GM21381 (cell line): ENCODE data around the gene STXBP5.

ENCODE experiments used
- ATAC-seq: cut with Tn5 transposase; IDR thresholded peaks from one replicate; pipeline ENCODE4 v1.9.1; 2021; ENCODE audit warnings: mild to moderate bottlenecking, moderate library complexity; ENCODE audit not compliant: unreplicated experiment

Gene STXBP5

DNA sequence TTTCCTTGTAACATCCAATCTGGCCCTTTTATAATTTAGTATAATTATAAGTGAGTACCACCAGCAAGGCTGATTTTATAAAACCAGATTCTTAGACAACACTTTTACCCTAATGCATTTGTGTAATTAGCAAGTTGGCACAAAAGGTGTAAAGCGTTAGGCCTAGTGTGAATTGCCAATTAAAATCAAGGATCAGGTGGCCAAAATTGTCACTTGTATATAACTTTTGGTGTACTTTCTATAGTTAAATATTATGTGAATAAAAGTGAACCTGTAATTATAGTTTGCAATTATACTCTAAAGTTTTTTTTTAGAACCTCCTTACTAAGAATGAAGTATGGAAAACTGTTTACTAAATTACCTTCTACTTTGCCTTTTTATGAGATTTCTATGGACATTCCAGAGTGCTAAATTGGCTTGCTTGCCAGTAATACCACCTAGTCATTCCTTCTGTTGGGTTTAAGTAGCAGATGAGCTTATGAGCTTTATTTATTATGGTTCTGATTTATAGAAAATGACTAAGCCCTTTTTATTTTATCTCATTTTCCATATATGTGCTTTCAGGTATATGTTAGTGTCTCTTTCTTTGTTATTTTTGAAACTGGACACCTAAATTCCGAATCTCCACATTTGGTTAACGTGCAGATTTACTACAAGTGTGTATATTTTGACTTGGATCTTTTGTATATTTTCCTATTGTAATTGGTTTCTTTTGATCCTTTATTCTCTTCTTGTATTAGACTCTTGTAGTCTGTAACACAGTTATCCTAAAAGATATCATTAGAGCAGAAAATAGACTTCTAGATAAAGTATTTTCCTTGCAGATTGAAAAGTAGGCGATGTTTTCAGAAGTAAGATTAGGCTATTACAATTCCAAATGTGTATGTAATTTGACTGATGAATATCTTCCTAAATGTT is 3.9 kb downstream of the STXBP5 start:
- no peak for ATAC-seq

DNA sequence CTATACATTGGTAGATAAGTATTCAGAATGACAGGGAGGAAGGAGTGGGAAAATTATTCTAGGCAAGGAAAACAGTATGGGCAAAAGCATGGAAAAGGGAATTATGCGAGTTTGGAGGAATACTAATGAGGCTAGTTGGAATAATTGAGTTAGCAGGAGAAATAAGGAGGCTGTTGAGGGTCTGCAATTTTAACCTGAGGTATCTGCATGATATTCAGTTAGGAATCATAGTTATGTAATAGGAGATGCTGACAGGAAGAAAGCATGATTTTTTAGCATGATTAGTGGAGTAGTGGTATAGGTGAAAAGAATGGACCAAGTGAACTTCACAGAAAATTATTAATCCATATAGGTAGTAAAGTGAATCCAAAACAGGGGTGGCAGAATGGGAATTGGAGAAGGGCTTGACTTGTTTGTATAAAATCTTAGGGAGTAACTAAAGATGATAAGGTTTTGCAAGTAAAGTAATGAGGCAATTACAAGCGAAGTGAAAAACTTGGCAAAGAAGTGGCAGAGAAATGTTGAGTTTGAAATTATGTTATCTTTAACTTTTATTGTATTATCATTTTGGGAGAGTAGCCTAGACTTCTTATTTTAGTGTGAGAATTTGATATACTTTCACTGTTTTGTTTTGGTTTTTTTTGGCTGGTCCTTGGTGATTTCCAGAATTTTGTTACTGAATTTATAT is 5.7 kb downstream of the STXBP5 start:
- no peak for ATAC-seq

DNA sequence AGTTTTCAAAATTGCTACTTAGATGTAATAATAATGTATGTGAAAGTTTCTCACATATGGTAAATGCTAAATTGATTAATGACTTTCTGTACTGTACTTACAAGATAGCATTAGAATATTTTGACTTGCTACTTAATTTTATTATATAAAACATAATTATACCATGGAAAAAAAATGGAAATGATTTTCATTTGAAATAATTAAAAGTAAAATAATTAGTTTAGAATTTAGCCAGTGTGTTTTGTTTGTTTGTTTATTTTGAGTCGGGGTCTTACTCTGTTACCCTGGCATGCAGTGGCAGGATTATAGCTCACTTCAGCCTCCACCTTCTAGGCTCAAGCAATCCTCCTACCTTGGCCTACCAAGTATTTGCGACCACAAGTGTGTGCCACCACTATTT is 7.1 kb downstream of the STXBP5 start:
- ATAC-seq = no peak

DNA sequence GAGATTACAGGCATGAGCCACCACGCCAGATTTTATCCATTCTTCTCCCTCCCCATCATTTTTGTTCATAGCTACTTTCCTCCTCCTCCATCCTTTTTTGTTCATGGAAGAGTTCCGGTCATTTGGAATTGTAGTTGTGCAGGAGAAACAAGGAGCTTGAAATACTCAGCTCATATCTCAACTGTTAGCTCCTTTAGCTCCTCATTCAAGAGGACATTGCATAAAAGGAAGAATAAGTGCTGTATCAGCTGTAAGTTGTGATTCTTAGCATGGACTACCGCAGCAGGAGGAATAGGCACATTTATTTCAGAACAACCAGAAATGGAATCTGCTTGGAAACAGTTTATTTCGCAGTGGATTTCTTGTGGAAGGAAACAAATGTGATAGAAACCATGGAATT is 7.6 kb downstream of the STXBP5 start:
- no peak for ATAC-seq

DNA sequence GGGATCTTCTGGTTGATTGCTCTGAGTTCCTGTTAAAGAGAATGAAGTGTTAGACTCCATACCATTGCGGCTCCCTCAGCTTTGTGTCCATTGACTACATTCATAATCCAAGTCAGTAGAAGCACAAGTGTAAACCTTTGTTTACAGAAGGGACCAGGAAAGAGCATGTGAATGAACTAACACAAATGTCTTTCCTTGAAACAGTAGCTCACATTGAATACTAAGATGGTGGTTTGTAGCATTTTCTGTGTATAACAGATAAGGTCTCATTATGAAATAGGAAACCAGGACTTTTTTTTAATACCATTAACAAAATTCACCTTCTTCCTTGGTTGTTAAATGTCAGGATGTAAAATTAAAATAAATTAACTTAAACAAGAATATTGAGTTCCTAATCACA is 8.4 kb downstream of the STXBP5 start:
- no peak for ATAC-seq

DNA sequence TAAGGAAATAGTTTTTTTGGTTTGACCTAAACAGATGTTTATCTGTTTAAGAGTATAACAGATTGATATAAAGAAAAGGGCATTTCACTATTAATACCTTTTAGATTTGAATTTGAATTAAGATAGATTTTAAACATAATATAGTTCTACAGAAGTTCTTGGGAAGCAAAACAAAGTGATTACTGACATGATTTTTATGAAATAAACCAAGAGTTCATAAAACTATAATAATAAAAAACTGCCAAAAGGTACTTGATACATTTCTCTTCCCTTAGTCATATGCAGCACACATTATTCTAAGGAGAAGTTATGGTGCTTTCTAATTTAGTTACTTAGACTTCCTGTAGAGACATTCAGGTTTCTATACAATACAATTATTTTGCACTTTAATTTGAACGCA is 9.6 kb downstream of the STXBP5 start:
- no peak for ATAC-seq

DNA sequence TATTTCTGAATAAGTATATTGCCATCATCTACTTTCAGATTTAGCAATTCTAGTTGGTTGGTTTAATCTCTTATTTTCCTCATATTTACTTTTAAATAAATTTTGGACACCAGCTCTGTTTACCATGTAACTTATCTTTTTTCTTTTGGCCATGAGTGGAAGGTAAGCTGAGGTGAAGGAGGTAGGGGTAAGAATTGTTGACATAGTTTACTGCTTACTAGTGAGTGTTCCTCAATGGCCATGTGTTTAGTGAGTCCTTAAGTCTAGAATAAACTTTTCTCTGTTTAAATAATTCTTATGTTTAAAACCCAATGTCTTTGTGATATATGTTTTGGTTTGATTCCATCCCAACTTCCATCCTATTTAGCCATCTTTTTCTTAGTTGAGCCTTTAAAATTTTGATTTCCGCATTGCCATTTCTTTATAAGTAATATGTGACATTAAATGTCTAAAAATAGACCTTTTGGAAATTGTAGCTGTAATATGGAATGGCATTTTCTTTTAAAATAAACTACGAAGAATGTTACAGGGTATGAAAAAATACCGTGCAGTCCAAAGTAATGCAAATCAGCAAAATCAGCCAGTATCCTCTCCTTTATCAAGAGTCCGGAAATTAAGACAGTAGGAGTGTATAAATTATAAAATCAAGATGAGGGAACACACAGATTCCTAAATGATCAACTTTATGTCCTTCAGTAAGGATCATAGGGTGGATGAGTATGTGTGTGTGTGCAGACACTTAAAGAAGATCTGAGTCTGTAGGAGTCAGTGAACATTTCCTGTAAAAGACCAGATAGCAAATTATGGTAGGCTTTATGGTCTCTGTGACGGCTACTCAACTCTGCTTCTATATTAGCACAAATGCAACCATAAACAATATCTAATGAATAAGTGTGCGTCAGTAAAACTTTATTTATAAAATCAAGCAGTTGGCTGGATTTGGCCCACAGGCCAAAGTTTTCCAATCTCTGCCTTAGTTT is 10.3 kb downstream of the STXBP5 start:
- no peak for ATAC-seq

DNA sequence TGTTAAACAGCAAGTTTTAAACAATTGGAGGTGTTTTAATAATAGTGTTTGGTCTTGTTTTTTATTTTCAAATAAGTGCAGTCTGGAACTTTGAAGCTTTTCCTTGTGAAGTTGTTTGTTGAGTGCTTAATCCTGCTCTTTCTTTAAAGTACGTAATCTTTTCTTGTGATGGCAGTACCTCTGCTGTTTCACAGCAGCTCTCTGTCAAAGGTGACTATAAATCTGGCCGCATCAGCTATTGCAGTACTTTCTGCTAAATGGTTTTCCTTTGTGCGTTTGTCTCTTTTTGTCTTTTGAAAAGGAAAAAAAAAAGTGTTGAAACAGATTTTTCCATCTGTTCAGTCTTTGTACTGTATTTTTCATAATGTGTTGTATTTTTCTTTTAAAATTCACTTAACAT is 12.7 kb downstream of the STXBP5 start:
- no peak for ATAC-seq

DNA sequence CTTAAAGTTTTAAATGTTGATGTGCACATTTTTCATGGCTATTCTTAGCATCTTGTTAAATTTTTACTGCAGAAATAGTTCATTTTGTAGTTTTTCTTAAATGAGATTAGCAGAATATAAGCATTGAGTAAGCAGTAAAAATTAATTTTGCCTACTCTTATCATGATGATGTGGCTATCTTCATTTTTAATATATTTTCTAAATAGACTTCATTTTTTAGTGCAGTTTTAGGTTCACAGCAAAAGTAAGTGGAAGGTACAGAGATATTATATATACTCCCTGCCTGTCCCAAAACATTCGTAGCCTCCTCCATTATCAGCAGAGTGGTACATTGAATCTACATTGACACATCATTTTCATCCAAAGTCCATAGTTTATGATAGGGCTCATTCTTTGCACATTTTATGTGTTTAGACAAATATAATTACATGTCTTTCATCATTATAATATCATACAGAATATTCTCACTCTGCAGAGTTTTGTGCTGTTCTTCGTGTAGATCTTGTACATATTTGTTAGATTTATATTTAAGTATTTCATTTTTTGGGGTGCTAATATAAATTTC is 13.7 kb downstream of the STXBP5 start:
- no peak for ATAC-seq

DNA sequence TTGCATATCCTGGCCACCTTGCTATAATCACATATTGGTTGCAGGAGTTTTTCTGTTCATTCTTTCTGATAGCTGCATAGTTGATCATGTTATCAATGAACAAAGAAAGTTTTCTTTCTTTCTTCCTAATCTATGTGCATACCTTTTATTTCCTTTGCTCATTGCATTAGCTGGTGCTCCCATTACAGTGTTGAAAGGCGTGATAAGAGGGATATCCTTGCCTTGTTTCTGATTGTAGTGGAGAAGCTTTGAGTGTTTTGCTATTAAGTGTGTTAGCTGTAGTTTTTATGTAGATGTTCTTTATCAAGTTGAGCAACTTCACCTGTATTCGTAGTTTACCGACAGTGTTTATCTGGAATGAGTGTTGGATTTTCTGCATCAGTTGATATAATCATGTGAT is 14.6 kb downstream of the STXBP5 start:
- no peak for ATAC-seq

DNA sequence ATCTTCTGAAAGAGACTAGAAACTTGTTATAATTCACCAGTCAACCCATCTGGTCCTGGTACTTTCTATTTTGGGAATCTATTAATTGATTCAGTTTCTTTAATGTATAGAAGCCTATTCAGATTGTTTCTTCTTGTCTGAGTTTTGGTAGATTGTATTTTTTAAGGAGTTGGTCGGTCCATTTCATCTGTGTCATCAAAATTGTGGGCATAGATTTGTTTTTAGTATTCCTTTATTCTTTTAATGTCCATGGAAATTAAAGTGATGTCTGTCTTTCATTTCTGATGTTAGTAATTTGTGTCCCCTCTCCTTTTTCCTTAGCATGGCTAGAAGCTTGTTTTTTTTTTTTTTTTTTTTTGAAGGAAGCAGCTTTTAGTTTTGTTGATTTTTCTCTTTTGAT is 15.2 kb downstream of the STXBP5 start:
- ATAC-seq = no peak

DNA sequence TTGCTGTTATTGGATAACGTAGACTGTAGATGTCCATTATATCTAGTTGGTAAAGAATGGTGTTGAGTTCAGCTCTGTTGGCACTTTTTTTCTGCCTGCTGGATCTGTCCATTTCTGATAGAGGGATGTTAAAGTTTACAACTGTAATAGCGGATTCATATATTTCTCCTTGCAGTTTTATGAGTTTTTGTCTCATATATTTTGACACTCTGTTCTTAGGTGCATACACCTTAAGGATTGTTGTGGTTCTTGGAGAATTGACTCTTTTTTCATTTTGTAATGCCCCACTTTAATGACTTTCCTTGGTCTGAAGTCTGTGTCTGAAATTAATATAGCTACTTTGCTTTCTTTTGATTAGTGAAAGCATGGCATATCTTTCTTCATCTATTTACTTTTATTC is 16.1 kb downstream of the STXBP5 start:
- no peak for ATAC-seq

DNA sequence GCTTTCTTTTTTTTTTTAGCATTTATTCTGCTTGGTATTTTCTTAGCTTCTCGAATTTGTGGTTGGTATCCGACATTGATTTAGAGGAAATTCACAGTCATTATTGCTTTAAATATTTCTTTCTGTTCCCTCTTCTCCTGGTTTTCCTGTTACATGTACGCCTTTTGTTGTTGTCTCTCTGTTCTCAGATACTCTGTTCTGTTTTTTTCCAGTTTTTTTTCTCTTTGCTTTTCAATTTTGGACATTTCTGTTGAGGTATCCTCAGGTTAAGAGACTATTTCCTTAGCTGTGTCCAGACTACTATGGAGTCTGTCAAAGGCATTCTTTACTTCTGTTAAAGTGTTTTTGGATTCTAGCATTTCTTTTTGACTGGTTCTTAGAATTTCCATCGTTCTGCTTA is 17.5 kb downstream of the STXBP5 start:
- ATAC-seq = no peak

DNA sequence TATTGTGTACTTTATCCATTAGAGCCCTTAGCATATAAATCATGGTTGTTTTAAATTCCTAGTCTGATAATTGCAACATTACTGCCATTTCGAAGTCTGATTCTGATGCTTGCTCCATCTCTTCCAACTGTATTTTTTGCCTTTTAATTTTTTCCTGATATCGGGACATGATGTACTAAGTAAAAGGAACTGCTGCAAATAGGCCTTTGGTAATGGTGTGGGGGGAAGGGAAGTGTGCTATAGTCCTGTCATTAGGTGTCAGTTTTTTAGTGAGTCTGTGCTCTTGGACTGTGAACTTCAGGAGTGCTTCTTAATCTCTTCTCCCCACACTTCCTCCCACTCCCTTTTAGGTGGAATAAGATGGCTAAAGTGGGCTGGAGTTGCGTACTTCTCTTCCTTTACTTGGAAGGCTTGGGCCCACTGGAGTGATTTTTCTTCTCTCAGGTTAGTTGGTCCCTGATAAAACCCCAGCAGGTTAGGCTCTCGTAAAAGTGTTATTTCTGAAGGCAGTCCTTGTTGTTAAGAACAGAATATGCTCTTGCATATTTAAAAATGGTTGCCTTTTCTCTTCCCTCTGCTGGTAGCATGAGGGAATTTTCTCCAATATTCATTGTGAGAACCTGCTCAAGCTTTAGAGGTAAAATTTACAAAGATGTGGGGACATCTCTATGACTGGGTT is 18.1 kb downstream of the STXBP5 start:
- no peak for ATAC-seq

DNA sequence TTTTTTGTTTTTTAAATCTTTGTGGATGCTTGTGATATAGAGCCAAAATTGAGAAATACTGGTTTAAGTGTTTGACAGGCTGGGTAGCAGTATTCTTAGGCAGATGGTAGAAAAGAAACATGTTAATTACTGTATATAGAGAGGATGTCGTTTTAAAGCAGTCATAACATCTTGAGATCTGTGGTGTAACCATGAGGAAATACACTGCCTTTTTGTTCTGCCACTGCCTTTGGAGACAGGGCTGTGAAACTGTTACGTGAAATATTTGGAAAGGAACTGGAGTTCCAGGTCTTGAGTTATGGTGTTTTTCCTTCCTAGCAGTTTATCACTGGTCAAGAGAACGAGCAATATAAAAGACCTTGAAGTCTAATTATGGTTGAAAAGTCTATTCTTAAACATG is 19.5 kb downstream of the STXBP5 start:
- ATAC-seq = no peak

DNA sequence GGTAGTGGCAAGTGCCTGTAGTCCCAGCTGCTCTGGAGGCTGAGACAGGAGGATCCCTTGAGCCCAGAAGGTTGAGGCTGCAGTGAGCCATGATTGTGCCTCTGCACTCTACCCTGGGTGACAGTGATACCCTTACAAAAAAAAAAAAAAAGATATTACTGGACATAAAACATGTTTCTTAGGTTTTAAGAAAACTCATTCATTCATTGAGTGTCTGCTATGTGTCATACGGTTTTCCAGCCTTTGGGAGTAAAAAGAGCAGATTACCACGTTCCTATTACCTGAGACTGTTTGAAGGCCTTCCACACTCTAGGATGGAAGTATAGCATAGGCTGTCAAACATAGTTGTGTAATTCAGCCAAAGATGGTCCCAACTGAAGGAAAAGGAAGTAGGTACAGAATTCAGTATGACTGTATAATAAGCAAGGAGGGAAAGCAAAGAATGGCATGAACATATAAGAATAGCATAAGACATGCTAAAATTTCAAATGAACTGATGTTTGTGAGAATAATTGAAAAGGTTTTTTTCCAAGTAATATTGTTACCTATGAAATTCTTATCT is 22.0 kb downstream of the STXBP5 start:
- ATAC-seq = no peak

DNA sequence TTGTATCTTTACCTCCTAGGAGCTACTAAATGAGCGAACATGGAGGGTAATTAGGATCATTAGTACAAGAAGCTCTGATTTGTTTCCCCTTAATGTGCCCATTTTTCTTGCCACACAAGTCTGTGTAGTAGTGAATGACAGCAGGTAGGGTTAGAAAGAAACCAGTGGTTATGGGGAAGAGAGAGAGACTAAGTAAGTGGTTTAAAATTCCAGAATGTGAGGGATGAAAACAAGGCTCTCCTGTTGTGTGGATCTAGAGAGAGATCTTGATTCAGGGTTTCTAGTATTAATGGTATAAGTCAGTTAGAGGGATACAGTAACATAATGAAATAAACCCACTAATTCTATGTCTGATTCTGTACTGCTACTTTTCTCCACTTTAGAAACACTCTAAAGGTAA is 22.7 kb downstream of the STXBP5 start:
- no peak for ATAC-seq

DNA sequence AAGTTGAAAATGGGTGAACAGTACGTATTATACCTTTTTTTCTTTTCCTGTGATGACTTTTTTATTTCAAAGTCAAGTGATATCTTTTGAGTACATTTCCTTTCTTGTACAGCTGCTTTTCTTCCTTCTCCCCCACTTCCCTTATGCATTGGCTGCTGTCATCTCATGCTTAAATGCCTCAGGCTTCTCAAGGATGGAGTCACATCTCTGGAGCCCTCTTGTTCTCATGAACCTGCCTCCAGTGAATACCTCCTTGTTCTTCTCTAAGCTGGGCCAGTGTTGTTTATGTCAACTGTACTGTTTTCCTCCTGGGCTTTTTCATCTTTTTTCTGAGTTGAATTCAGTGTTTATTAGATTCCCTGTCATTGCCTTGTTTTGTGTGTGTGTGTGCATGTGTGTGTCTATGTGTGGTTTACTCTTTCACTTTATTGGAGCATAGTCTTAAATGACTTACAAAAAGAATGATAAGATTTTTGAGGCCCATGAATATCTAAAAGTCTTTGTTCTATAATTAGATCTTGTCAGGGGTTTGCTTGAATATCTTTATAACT is 23.6 kb downstream of the STXBP5 start:
- ATAC-seq = no peak

DNA sequence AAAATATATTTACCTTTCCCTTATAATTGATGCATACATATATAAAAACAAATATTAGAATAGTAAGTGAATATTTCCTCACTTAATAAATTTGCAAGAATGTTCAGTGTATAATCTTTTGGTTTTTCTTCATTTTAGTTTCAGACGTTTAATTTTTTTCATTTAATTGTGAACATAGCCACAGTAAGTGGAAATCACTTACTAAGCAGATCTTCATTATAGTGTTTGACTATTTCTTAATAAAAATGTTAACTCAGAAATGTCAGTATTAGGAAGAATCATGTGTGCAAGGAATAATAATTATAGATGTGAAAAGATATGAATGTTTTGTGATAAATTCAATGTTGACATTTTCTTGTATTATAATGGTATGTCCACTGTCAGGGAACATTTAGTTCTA is 27.4 kb downstream of the STXBP5 start:
- ATAC-seq = no peak

DNA sequence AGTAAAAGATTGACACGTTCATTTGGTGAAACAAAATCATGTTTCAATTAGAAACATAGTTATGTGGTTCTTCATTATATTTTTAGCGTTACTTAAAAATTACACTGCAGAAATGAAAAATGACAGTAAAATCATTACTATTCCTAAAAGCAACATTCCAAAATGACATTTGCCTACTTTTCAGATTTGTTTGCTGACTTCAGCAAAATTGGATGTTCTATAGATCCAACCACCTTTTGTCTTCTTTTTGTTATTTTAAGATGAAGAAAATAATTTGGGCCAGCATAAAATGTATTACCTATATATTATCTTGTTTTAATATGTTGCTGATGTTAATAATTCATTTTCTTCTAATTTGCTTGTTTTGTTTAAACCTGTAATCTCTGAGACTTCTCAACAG is 30.5 kb downstream of the STXBP5 start:
- no peak for ATAC-seq
